ENCODE data around the gene VGLL1.

Gene VGLL1, protein sequence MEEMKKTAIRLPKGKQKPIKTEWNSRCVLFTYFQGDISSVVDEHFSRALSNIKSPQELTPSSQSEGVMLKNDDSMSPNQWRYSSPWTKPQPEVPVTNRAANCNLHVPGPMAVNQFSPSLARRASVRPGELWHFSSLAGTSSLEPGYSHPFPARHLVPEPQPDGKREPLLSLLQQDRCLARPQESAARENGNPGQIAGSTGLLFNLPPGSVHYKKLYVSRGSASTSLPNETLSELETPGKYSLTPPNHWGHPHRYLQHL

DNA sequence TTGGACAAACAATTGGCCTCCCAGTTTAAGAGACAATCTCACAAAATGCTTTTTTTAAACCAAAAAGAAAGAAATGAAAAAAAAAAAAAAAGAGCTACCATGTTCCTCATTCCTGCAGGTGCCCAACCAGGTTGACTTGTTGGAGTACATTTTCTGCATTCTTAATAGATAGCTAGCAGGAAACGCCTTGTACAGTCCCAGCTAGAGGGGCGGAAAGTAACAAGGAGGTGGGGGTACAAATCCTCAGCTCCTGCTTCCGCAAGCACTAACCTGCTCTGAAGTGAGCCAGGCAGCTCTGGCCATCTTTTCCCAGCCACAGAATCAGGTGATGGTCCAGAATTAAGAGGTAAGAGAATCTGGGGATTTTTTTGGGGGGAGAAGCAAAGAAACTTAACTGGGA lies at the start of gene VGLL1:
VGLL1 (plus strand) TSS at position 265 of the 400 bp plus-strand sequence. CDS start 3,806 bp downstream, outside the sequence.
- in situ Hi-C loops (cut with HindIII; ENCODE audit: low sequenced_read_pairs), result no loop called here

DNA sequence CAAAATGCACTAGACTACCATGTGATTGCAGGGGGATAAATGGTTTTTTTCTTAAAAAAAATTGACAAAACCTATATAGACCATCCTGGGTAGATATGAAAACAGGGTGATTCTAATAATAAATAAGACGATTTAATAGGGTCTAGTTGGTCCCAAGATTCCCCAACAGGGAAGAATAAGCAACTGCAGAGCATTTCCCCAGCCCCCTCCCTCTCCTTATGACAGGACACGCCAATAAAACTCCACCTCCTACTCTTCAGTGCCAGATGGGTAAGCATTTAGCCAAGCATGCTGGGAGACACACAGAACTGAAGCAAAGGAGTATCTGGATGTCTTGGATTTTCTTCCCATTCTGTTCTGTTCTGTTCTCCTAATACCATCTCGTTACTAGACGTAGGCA lies 44.4 kb upstream of the VGLL1 start, which contains the start of gene BRS3:
BRS3 (plus strand) TSS at position 301 of the 400 bp plus-strand sequence. CDS start 168 bp downstream, outside the sequence.
- in situ Hi-C loops (cut with HindIII; ENCODE audit: low sequenced_read_pairs), result no loop called here

DNA sequence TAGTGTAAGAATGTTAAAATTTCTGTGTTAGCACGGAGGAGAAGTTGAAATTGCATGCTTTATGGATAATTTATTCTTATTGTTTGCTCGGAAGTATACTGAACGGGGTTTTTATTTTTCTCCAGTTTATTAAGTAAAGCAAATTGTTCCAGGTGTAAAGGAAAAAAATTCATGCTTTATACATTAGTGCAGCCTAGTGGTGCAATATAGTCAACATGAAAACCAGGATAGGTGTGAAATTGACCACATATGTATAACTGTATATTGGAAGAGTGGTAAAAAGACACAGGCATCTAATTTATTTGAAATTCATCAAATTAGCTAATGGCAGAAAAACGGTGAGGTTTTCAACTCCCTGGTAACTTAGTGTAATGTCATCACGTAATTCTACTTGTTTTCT lies 43.3 kb upstream of the VGLL1 start:
- in situ Hi-C loops (cut with HindIII; ENCODE audit: low sequenced_read_pairs), result no loop called here

DNA sequence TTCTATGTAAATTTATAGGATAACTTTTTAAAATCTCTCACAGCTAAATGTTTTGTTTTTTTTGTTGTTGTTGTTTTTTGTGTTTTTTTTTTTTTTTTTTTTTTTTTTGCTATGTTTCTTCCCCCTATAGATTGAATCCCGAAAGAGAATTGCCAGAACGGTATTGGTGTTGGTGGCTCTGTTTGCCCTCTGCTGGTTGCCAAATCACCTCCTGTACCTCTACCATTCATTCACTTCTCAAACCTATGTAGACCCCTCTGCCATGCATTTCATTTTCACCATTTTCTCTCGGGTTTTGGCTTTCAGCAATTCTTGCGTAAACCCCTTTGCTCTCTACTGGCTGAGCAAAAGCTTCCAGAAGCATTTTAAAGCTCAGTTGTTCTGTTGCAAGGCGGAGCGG lies 40.2 kb upstream of the VGLL1 start:
- in situ Hi-C loops (cut with HindIII; ENCODE audit: low sequenced_read_pairs), result no loop called here

DNA sequence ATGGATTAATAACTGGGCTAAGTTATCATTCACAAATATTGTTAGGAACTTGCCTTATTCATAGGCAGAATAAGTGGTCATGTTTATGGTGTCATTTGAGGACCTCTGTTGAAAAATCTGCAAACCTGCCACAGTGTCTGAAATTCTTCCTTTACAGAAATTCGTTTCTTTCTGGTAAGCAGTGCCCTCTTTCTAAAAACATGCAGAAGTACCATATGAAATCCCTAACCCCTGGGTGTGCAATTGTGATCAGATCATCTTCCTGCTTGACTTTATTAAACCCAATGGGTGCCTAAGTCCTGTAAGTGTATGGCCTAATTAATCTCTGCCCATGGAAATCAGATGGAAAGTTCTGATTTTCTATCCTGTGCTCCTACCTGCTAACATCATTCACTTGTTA lies 39.0 kb upstream of the VGLL1 start:
- in situ Hi-C loops (cut with HindIII; ENCODE audit: low sequenced_read_pairs), result no loop called here

DNA sequence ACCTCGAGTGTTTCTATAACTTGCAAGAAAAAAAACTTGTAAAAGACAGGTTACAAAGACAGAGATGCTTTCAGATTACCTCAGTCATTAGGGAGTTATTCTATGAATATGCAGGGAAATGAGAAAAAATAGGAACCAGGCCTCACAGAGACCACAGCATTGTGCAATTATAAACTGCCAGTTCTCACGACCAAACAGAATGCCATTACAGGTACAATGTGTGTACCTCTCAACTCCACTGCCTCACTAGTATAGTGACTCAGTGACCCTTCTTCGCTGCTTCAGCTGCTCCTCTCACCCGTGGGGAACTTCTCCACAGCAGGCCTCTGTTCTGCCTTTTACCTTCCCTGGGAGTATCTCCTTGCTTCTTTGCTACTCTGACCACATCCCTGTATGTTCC lies 37.0 kb upstream of the VGLL1 start:
- in situ Hi-C loops (cut with HindIII; ENCODE audit: low sequenced_read_pairs), result no loop called here

DNA sequence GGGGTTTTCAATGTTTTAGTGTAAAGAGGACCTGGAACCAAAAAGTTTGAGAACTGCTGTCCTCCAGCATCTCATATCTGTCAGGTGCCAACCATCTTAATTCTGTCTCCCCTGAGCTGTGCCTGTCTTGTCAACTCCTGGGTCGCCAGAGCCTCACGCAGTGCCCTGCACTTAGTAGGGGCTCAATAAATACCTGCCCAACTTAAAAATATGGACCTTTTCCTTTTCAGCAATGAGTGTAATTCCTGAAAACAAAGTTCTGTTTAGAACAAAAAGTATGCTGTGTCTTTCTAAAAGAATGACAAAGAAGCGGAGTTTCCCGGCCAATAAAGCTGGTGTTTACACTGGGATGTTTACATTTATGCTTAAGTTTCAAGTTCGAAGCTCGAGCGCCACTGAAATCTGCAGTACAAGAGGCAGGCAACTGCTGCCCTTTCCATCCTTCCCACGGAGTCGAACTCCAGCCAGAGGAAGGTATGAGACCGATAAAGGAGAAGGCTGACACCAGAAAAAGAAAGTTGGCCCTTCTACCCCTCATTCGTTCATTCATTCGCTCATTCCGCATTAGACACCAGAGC lies 35.7 kb upstream of the VGLL1 start:
- in situ Hi-C loops (cut with HindIII; ENCODE audit: low sequenced_read_pairs), result no loop called here

DNA sequence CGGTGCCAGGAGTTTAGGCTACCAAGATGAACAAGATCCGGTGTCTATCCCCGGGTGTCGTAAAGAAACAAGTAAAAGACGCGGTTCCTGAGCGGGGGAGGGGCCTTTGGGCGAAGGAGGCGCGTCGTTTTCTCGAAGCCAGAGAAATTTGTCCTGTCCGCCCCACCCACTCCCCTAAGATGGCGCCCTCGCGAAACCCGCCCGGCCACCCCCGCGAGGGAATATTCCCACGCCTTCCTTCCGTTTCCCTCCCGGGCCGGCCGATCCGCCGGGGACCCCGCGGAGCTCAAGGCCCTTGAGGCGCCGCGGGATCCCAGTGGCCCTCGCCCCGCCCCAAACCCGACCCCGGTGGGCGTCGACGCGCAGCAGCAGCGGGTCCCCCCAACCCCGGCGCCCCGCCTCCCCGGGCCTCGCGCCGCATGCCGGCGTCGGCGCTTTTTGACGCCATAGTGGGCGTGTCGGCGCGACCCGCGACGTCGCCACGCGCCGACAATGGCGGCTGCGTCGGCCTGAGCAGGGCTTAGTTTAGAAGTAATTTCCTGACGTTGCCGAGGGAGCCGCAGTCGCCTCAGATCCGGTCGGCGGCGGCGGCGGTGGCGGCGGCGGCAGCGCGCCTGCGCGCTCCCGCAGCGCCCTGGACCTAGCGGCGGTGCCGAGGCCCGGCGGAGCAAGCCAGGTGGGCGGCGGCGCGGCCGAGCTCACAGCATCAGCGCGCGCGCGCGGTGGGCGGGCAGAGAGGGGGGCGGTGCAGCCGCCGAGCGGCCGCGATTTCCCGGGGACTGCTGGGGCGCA lies 35.1 kb upstream of the VGLL1 start:
- in situ Hi-C loops (cut with HindIII; ENCODE audit: low sequenced_read_pairs), result no loop called here

DNA sequence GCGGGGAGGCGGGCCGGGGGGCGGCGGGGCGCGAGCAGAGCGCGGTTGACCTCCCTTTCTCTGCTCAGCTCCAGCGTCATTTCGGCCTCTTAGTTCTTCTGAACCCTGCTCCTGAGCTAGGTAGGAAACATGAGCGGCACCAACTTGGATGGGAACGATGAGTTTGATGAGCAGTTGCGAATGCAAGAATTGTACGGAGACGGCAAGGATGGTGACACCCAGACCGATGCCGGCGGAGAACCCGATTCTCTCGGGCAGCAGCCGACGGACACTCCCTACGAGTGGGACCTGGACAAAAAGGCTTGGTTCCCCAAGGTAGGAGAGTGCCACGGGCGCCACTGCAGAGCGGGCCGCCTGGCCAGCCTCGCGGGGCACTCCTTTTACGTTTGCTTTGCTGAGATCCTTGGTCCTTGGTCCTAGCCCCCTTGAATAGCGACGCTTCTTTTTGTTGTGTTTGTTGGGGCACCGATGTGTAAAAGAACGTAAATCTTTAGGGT lies 34.4 kb upstream of the VGLL1 start, which contains the start of gene HTATSF1:
HTATSF1 (plus strand) TSS at position 37 of the 497 bp plus-strand sequence; CDS start at position 130, 93 bp downstream.
- in situ Hi-C loops (cut with HindIII; ENCODE audit: low sequenced_read_pairs), result no loop called here

DNA sequence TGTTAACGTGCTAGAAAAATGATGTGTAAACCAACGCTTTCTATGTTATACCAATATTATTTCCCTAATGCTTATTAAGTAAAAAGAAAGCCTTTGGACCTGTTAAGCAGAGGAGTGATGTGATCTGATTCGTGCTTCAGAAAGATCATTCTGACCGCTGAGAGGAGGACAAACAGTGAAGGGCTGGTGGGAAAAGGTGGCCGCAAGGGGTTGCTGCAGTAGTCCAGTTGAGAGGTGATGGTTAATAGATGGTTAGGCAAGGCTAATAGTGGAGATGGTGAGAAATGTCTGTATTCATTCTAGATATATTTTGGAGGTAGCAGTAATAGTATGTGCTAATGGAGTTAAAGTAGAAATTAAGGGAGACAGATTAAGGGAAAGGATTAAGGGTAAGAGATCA lies 12.9 kb upstream of the VGLL1 start:
- in situ Hi-C loops (cut with HindIII; ENCODE audit: low sequenced_read_pairs), result no loop called here

DNA sequence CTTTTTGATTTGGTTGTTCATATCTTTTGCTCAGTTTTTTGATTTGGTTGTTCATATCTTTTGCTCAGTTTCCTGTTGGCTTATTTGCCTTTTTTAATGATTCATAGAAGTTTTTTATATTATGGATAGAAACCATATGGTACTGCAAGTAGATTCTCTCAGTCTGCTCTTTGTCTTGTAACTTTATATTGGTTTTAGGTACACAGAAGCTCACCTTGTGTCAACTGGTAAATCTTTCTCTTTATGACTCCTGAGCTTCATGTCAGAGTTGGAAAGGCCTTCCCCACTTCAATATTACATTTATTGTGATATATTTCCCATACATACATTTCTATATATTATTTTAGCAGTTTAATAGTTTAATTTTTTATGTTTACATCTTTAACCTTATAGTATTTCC lies 8.2 kb upstream of the VGLL1 start:
- in situ Hi-C loops (cut with HindIII; ENCODE audit: low sequenced_read_pairs), result no loop called here

DNA sequence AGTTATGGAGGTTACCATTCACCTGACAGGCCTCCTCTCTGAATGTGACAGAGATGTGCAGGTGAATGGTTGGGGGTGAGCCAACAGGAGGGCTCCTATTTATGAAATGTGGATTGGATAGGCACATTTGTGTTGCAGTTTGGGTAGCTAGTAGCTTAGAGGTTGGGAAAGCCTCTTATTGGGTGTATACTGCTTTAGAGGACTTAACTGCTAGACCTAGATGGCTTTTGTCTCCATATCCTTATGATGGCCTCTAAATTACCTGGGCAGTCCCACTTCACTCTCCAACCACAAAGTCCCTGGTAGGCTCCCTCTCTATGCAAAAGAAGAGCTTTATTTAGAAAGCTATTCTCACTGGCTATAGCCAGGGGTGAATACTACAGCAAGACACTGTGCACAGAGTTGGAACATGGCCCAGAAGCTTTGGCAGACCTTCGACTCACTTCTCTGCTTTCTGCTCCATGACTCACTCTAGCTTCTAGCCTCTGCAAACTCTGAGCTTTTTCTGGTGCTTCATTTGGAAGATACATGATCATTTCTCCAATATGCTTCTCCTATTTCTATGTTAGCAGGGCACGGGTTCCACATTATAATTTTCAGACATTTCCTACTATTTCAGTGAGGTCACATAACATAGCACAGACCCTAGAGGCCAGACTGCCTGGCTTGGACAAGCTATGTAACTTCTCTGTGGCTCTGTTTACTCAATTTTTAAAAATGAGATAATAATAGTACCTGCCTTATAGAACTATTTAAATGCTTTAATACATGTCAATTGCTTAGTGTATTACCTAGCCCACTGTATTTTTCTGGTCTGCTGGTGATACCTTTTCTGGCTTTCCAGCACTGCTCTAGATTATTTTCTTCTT lies 6.0 kb upstream of the VGLL1 start:
- in situ Hi-C loops (cut with HindIII; ENCODE audit: low sequenced_read_pairs), result no loop called here

DNA sequence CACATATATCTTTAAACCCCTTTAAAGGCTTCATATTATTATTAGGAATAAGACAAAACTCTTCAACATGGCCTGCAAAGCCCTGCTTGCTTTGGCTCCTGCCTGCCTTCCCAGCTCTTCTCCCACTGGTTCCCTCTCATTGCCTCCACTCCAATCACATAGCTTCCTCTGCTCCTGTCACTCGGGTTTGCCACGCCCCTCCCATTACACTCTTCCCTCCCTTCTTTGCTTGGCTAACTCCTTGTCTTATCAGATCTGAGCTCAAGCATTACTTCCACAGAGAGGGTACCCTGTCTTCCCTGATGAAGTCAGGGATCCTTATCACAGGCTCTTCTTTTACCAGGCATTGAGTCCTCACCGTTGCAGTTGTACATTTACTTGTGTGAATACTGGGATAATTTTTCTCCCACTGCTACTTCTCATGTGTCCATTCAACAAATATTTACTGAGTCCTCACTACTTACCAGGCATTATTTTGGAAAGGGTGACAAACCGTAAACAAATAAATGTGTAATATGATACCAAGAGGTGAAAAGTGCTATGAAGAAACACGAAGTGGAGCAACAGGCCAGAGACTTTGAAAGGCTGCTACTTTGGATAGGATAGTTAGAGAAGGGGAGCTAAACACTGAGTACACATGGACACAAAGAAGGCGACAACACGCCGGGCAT lies 3.2 kb upstream of the VGLL1 start:
- in situ Hi-C loops (cut with HindIII; ENCODE audit: low sequenced_read_pairs), result no loop called here

DNA sequence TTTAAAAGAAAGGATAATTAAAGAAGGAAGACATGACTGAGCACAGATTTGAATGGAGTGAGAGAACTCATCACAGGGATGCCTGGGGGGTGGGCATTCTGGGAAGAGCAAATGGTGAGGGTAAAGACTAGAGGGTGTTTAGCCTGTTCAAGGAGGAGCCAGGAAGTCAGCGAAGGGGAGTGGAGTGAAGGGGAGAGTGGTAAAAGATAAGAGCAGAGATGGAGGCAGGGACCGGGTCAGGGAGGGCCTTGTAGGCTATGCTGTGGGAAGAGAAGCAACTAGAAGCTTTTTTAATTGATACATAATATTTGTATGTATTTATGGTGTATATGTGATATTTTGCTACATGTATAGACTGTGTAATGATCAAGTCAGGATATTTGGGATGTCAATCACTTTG lies 2.2 kb upstream of the VGLL1 start:
- in situ Hi-C loops (cut with HindIII; ENCODE audit: low sequenced_read_pairs), result no loop called here

DNA sequence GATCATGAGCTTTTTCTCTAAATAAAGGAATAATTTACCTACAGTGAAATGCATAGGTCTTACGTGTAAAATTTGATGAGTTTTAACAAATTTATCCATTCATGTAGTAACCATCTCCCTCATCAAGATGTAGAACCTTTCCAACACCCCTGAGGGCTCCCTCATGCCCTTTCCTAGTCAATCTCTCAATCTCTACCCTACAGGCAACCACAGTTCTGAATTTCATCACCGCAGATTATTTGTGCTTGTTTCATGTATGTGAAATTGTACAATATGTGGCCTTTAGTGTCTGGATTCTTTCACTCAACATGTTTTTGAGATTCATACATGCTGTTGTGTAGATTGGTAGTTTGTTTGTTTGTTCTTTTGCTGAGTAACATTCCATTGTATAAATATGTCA lies 2.1 kb downstream of the VGLL1 start:
- in situ Hi-C loops (cut with HindIII; ENCODE audit: low sequenced_read_pairs), result no loop called here

DNA sequence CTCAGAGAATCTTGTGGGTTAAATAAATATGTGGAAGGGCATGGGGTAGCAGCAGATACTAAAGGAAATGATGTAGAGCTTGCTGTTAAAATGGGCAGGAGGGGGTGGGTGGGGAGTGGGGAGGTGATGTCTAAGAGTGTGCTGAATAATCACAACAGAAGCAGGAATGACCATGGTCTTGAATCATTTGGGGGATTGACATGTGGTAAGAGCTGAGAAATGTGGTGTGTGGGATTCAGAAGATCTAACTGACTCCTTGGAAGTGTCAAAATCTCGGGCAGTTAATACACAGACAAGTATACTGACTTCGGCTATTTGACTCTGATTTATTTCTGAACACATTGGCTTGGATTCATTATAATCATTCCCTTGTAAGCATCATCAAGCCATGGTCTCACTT lies 6.8 kb downstream of the VGLL1 start:
- in situ Hi-C loops (cut with HindIII; ENCODE audit: low sequenced_read_pairs), result no loop called here

DNA sequence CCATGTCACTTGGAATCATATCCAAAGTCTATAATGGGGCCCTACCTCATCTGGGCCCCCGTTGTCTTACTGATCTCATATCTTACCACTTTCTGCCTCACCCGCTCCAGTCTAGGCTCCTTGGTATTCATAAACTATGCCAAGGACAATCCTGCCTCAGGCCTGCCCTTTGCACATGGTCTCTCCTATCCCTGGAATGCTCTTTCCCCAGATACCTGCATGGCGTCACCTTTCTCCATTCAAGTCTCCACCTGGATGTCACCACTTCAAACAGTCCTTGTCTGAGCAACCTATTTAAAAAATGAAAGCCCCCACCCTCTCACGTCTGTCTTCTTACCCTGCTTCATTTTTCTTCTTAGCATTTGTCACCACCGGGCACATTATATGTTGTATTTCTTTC lies 8.2 kb downstream of the VGLL1 start:
- in situ Hi-C loops (cut with HindIII; ENCODE audit: low sequenced_read_pairs), result no loop called here

DNA sequence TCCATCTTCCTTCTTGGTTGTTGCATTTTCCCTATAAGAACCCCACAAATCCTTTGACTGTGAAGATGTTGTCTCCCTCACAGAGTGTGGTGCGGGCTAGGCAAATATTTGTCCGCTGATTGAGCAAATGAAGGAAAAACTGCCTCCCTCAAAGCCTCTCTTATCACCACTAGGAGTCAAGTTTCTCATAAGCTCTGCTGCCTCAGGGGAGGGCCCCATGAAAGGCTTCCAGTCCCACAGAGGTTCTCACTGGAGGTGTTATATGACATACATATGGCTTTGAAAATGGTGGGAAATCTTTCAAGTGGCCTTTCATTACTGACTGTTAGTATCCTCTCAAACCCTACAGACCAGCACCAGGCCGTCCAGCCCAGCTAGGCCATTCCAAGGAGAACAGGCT lies 9.3 kb downstream of the VGLL1 start:
- in situ Hi-C loops (cut with HindIII; ENCODE audit: low sequenced_read_pairs), result no loop called here

DNA sequence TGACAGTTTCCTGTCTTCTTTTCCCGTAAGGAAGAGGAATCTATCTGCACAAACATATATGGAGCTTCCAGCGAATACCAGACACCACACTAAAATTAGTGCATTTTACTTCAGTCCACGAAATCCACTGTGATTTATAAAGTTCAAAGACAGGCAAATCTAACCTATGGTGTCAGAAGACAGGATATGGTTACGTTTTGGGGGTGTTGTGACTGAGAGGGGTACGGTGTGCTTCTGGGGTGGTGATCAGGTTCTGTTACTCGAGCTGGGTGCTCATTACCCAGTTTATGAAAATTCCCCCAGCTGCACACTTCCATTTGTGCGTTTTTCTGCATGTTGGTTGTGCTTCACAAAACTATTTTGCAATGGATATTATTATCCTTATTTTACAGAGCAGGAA lies 10.3 kb downstream of the VGLL1 start:
- in situ Hi-C loops (cut with HindIII; ENCODE audit: low sequenced_read_pairs), result no loop called here

DNA sequence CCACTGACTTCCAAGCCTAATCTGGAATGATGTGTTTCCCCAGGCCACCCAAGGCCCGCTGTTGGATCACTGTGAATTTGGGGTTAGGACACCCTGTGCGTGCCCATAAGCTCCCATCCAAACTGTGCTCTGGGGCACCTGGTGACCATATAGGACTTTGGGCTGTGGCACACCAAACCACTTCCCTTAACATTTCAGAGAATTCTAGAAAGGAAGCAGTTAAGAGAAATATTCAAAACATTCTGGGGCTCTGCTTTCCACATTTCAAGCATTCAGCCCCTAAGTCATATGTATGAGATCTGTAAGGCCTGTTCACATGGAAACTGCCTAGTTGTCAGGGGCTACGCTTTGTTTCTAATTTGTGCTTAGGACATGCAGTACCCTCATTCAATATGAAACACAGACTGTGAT lies 14.4 kb downstream of the VGLL1 start:
- in situ Hi-C loops (cut with HindIII; ENCODE audit: low sequenced_read_pairs), result no loop called here
